PFSK-1 (cell line): ENCODE results near the gene OAS1.

Experiments used
- SIN3A ChIP-seq: IDR thresholded peaks from 2 replicates; pipeline ENCODE4 v1.6.1; 2012; ENCODE audit warnings: mild to moderate bottlenecking, low read length, moderate library complexity, borderline replicate concordance; ENCODE audit not compliant: insufficient read depth
- TAF1 ChIP-seq: IDR thresholded peaks from 2 replicates; pipeline ENCODE4 v1.6.1; 2012; ENCODE audit warnings: low read length, control low read depth, borderline replicate concordance; ENCODE audit not compliant: insufficient read depth

DNA sequence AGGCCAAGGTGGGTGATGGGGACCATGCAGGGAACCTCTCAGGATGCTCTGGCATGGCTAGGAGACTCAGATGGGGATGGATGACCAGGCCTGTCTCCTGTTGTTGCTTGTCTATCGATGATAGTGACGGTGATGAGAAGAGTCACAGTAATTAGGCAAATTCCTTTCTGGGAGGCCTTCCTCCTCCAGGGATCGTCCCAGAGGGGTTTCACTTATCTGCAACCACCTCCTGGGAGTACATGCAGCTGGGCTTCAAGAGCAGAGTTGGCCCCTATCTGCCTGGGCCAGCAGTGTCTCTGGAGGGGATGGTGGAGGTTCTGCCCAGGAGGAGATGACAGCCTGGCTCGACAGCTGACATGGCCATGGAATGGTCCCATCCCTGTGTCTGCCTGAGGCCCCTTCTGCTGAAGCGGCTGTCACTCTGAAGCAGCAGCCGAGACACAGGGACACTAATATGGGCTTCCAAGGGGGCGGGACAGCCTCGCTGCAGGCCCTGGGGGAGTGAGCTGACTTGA is 27.5 kb upstream of the OAS1 start:
- TF ChIP-seq SIN3A: no peak
- no peak for TF ChIP-seq TAF1
